GM12801 (cell line): ENCODE measurements around the gene LAMB1.

Experiments used
- CTCF ChIP-seq: IDR thresholded peaks from one replicate; pipeline ENCODE4 v1.5.1; 2011; ENCODE audit warnings: control low read depth; ENCODE audit not compliant: insufficient read length; ENCODE audit errors: extremely low read depth

The LAMB1 gene

DNA sequence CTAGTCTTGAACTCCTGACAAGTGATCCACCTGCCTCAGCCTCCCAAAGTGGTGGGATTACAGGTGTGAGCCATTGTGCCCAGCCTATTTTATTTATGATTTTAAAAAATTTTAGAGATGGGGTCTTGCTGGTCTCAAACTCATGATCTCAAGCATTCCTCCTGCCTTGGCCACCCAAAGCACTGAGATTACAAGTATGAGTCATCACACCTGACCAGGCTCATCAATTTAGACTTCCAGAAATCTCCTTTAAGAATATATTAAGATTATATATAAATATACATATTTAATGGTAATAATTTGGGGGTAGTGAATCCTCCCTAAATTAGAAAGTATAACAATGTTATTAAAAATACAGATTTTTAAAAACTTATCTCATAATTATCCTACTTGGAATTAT is 29.1 kb downstream of the LAMB1 start:
- no peak for TF ChIP-seq CTCF

DNA sequence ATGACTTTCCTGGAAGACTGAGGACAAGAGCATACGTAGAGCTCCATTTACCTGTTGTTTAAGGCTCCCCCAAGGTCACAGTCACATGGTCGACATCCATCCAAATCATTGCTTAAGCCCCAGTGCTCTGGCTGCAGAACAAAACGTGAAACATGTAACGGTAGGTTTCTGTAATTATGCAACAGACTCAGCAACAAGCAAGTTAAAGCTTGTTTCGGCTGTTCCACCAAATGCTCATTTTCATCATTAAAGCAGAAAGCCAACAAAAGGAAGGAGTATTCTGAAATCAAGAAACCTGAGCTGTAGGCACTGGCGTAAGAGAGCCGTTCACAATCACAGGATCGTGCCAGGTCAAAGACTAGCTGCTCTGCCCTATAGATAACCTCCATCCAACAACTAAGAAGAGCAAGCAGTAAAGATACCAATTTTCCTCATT is 30.0 kb downstream of the LAMB1 start:
- no peak for TF ChIP-seq CTCF

- TF ChIP-seq CTCF = no peak
Measured at GRCh38 chr7:107972075-107972482, 30.9 kb downstream of the LAMB1 start.

- TF ChIP-seq CTCF = no peak
Measured at GRCh38 chr7:107971613-107972012, 31.3 kb downstream of the LAMB1 start.

DNA sequence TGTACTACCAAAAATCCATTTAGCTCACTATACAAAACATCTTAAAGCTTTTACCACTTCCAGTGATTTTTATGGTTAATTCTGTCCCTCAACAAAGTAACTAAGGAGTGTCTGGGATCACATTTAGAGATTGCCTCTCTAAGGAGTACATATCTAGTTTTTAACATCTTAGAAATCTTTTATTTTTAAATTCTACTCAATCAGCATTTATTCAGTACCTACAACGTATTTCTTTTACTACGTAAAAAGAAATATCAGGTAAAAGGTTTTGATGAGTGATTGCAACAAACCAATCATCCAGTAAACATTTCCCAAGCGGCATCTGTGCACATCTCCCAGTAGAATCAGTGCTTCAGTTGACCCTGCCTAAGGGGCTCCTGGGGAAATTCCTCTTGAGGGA is 31.9 kb downstream of the LAMB1 start:
- TF ChIP-seq CTCF = no peak

- no peak for TF ChIP-seq CTCF
Measured at GRCh38 chr7:107969856-107970255, 33.1 kb downstream of the LAMB1 start.

DNA sequence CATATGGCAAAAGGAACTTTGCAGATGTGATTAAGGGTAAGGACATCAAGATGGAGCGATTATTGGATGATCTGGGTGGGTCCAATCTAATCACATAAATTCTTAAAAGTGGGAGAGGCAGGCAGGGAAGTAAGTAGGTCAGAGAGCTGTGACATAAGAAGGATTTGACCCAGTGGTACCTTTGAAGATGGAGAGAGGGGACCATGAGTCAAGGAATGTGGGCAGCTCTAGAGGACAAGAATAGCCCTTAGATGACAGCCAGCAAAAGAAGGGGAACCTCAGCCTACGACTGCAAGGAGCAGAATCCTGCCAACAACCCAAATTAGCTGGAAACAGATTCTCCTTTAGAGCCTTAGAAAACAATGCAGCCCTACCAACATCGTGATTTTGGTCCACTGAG is 34.5 kb downstream of the LAMB1 start:
- no peak for TF ChIP-seq CTCF

- no peak for TF ChIP-seq CTCF
Measured at GRCh38 chr7:107967420-107967819, 35.5 kb downstream of the LAMB1 start.
